Stimulated activated CD4-positive, alpha-beta T cell treated with anti-CD3 and anti-CD28 coated beads, Interleukin-4, amount 100 ng/mL, for 24 hours (primary cell): ENCODE data around the gene TRIP12.
"Not testable (repeated sequence)": the region's sequence is repeated elsewhere in the genome, so short reads cannot be mapped to it uniquely, and the experiment has no call there.

Experiments used
- DNase-seq: peaks from one replicate; pipeline ENCODE4 v3.0.0-alpha.2; 2020

TRIP12 gene

DNA sequence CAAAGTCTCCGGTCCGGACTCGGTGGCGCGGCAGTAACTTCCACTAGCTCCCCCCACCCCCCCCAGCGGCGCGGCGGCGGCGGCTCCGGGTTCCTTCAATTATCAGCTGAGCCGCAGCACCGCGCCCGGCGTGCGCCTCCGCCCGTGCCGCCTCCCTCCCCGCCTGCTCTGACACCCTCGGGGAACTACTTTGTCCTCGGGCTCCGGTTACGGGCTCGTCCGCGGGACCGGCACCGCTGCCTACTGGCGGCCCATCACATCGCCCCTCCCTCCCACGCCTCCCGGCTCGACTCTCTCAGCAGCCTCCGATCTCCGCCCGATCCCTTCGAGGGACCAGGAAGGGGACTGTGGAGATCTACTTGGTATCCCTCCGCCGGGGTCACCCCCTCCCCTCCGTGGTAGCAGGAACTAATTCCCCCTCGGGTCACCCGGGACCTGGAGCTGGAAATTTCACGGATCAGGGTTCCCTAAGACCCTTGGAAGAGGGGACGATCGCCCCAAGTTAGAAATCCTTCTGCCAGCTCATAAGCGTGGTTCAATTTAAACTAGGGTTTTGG lies at the start of gene TRIP12:
TRIP12 (minus strand) TSS at position 118 of the 557 bp plus-strand sequence. CDS start 41,930 bp downstream, outside the sequence.
- DNase-seq: peak; percentile 88

DNA sequence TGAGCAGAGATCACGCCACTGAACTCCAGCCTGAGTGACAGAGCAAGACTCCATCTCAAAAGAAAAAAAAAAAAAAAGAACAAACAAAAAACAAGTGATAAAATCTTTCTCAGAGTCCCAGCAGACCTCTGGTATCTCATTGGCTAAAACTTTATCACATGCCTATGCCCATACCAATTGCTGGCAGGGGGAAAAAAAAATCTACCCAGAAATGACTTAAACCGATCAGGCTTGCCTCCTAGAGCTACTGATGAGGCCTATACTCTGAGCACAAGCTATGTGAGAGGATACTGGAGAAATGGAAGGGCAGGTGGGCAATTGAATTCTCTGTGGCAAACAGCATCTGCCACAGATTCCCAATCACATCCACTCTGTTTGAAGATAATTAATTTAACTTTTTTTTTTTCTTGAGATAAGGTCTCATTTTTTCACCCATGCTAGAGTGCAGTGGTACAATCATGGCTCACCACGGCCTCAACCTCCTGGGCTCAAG lies 49.5 kb upstream of the TRIP12 start:
- no peak for DNase-seq

DNA sequence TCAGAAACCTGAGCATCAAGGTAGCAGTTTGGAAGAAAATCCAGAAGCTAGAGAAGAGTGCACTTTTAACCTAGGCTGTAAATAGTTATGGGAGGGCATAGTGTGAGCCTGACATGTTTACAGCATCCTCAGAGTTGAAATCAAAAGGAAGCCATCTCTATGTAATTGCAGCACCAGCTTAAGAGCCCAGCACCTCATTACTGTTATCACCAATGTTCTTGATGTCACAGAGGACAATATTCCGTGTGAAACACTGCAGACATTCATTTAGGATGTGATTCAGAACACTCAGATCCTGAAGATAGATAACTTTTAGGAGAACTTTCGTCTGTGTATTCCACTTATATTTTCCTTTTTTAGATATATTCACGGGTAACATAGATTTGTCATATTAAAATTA lies 48.6 kb upstream of the TRIP12 start:
- DNase-seq: no peak

DNA sequence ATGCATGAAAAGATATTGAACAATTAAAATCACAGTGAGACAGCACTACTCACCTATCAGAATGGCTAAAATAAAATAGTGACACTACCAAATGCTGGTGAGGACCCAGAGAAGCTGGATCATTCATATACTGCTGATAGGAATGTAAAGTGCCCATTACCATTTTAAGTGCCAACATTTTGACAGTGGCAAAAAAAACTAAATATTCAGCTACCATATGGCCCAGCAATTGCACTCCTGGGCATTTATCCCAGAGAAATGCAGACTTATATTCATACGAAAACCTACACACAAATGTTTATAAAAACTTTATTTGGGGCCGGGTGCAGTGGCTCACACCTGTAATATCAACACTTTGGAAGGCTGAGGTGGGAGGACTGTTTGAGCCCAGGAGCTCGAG lies 48.1 kb upstream of the TRIP12 start:
- DNase-seq: no peak

DNA sequence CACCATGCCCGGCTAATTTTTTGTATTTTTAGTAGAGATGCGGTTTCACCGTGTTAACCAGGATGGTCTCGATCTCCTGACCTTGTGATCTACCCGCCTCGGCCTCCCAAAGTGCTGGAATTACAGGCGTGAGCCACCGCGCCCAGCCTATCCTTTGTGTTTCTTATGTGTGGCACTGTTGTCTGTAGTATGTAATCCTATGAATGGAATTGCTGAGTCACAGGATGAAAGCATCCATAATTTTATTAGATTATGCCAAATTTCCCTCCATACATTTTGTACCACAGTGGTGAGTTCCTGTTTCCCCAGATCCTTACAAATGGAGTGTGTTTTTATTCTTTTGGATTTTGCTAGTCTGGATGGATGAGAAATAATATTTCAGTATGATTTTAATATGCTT lies 41.8 kb upstream of the TRIP12 start:
- DNase-seq: not testable (repeated sequence)

DNA sequence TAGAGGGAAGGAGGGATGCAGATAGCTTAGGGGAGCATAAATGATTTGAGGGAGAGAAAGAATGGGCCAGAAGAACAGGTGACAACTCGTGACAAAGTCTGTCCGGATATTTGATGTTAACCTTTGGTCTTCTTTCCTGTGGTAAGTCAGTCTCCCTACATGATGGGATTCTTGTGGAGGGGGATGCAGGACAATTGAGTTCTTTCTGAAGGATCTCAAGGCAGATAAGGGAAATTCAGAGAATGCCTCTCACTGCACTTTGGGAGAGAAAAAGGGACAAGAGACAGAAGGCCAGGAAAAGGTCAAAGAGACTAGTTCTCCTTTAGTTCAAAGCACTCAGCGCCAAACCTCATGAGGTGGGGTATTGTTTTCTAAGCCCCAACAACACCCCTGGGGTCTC lies 34.7 kb upstream of the TRIP12 start:
- no peak for DNase-seq

DNA sequence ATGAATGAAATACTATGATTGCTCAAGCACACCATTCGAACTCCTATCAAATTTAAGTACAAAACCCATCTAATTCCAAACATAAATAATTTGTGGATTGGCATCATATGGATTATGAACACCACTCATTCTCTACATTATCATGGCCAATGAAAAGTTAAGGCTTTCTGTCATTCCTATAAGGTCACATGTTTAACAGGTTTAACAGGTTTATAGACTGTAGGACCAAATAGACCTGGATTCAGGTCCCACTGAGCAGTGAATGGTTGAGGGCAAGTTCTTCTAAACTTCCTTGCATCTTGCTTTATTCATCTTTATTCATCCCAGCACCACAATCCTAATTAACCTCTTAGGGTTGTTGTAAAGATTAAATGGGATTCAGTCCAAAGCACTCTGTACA lies 33.9 kb upstream of the TRIP12 start:
- no peak for DNase-seq

DNA sequence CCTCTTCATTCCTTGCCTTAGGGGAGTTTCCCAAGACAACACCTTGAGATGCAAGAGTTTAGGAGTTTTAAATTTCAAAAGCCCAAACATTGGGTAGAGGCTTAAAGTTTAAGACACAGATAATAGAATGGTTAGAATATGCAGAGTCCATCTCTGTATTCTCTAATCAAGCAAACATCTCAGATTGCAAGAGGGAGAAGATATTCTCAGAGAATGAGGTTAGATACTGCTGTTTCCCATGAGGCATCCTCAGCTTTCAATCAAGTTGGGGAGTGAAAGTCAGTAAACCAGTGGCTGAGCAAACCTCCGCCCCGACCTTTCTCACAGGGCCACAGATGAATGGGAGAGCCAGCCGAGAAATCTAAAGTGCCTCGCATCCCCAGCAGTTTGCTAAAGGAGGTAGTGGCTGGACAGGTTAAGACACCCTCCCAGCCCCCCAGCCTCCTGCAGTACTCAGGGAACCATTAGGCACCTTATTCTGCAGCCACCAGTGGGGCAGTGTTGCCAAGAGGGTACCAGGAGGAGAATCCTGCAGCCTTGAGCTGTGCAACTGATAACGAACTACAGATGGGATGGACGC lies 30.5 kb upstream of the TRIP12 start:
- DNase-seq: no peak

DNA sequence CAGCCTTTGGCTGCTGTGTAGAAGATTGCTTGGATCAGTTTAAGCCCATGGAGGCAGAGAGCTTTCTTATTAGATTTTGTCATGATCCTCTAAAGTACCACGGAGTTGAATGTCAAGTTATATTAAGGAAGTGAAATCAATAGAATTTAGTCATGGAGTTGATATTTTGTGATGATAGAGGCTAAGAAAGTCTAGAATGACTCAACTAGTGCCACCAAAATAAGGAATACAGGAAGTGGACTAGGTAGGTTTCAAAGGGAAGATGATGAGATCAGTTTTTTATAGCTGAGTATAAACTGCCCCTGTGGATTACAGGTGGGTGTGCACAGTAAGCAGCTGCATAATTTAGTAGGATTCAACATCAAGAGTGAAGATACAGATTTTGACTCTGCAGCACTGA lies 25.7 kb upstream of the TRIP12 start:
- no peak for DNase-seq

DNA sequence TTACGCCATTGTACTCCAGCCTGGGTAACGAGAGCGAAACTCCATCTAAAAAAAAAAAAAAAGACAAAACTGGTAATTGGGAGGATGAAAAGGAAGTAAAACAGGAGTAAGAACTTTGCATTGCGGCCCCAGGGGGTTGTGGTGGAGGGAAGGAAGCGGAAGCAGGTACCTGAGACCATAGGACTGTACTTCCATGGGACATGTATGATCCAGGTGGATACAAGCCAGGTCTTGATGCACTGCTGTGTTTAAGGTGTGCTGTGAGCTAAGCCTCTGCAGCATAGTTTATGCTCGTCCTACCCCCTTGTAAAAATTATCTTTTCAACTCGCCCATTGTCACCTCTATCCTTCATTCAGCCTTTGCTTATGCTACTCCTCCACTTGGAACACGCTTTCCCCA lies 24.2 kb upstream of the TRIP12 start:
- no peak for DNase-seq

DNA sequence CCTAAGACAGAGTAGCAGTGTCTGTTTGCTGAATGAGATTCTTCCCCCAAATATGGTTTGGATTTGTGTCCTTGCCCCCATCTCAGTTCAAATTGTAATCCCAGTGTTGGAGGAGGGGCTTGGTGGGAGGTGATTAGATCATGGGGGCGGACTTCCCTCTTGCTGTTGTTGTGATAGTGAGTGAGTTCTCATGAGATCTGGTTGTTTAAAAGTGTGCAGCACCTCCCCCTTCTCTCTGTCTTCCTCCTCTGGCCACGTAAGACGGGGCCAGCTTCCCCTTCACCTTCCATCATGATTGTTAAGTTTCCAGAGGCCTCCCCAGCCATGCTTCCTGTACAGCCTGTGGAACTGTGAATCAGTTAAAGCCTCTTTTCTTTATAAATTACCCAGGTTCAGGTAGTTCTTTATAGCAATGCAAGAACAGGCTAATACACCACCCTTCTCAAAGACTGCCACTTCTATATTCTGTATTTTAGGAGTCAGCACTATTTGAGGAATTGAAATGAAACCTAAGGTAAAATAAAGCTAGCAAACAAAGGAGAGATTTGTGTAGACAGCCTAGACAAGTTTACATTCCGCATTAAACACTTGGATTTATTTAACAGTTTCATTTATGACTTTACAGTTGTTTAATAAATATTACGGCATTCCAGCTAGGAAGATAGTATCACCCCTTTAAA lies 22.1 kb upstream of the TRIP12 start:
- DNase-seq: no peak

DNA sequence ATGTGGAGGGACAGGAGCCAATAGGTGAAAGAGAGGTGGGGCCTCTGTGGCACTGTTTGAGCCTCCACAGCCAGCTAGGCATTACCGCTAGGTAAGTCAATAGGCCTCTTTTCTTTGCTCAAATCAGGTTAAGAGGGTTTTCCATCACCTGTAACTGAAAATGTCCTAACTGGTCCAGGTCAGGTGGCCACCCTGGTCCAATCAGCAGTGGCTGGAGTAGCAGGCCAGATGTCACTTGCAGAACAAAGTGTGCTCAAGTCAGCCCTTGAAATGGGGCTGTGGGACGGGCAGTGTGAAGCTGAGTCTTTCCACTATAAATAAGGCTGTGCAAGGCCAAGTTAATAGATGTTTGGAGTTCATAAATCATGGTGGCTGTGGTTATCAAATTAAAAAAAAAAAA lies 21.4 kb upstream of the TRIP12 start:
- no peak for DNase-seq

DNA sequence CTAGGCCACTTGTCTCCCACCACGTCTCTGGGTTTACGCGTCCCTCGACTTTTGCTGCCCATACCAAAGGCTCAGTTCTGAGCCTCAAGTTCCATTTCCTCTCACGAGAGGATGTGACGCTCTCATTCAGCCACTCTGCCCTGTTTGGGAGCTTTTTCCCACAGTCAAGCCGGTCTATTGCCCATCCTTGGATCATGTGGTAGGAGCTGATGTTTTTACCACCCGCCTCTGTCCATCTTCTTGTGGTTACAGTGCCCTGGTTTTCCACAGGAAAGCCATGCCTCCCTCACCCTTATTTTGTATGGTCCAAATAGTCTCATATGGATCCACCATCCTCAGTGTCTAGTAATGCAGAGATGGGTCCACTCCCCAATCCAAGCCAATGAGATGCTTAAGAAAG lies 20.9 kb upstream of the TRIP12 start:
- DNase-seq: no peak

DNA sequence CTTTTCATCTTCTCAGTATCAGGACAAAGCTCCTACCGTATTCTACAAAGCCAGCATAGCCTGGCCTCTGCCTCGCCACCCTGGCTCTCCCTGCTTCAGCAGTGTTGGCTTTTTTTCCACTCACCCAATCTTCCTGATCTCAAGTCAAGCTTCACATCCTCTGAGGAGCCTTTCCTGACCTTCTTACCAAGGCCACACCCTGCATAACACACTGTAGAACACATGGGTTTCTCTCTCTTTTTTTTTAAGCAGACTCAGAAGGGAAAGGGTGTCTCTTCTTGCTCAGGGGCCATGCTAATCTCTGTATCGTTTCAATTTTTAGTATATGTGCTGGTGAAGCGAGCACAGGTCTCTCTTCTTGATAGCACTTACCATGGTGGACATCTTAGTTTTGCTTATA lies 15.7 kb upstream of the TRIP12 start:
- no peak for DNase-seq

DNA sequence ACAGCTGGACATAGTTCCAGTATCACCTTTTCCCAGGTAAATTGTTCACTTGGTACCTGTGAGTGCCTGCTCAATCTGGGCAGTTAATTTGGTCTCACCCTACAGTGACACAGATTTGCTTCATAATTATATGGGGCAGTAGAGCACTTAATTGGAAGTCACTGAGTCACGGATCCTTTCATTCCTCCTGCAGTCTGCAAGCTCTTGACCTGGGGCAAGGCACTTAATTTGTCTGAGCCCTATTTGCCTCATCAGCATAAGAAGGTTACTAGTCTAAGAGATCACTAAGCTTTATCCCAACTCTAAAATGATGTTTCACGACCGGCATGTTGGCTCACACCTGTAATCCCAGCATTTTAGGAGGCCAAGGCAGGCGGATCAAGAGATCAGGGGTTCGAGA lies 9.4 kb upstream of the TRIP12 start:
- no peak for DNase-seq

DNA sequence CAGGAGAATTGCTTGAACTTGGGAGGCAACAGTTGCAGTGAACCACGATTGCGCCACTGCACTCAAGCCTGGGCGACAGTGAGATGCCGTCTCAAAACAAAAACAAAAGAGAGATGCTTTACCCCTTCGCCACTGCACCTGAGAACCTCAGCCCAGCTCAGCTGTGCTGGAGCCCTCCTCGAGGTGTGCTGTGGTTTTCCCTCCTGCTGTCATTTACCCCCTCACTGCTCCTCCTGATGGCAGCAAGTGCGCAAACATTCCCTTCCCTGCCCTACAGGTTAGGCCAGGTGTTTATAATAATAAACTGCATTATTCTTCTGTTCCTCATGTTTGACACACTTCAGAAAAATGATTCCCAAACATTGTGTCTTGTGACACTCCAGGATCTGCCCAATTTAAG lies 8.8 kb upstream of the TRIP12 start:
- no peak for DNase-seq

DNA sequence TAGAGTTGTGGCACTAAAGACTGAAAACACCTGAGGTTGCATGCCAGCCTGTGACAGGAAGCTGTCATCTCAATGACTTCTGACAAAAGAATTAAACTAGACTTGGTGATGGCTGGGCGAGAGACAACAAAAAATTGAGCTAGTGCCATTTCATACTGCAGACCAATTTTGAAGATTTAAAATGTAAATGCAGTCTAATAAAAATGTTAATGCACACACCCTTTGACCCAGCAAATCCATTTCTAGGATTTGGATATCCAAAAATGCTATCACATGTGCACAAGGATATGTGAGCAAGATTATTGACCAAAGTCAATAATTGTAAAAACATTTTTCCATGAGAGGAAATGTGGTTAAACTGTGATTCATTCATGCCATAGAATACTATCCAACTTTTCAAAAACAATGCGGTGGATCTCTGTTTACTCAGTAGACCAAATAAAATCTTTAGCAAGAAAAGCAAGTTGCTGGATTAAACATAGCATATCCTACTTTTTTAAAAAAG lies 6.1 kb upstream of the TRIP12 start:
- DNase-seq: no peak

DNA sequence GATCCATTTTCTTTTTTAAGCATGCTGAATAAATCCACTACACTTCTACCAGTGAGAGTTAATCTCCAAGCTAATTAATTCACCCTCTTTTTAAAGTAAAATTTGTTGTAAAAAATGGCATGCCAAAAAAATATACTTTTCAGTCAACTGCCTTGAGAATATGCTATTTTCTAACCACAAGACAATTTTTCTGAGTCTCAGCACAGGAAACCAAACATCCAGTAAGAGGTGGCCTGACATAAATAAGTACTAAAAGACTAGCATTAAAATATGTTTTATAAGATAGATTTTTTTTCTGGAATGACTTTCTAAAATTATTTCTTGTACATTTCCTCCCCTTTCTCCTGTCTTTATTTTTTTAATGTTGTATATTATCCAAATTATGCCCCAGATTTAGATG lies 3.4 kb upstream of the TRIP12 start:
- no peak for DNase-seq

DNA sequence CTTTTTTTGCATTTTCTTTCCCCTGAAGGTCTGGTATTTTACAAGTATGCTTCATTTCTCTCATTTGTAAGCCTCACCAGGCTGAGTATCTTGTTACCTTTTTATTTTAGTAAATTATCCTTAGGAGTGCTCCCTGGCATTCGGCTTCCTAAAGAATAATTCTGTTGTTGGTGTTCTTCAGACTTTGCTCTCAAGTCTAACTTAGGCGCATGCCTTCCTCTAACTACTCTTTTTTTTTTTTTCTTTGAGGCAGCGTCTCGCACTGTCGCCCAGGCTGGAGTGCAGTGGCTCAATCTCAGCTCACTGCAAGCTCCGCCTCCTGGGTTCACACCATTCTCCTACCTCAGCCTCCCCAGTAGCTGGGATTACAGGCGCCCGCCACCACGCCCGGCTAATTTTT lies 2.7 kb upstream of the TRIP12 start:
- DNase-seq: not testable (repeated sequence)

DNA sequence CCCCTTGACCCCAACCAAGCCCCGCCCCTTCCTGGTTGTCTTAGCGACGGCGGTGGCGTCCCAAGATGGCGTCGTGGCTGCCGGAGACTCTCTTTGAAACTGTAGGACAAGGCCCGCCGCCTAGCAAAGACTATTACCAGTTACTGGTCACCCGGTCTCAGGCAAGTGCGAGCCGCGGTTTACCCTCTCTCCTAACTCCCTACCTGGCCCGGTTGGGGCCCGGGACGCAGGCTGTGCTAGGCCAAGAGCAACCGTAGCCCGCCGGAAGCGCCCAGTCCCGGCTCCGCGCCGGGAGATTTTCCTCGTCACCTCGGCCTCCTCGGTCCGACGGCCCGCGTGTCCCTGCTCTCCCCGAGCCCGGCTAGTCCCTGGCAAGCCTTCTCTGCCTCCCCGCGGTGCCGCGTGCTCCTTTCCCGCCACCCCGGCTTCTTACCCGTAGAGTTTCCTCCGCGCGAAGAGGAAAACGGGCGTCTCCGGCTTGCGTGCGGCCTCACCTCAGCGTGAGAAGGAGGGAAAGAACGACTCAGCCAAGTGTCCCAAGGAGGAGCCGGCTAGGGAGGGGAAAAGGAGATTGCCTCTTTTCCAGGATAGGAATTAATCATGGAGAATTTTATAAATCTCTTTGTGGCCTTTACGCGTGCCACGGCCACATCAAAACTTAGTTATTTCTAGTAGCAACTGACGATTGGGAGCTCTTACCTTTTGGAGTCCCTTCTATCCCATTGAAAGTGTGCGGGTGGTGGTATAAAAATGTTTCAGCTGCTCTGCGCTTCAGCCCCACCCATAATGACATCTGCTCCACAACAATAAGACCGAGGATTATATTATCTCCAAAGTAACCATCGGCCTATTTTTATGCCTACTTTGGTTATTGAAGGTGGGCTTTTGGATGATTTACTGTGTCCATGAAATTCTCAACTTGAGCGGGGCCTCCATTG lies 909 bp upstream of the TRIP12 start, which contains the start of gene FBXO36:
FBXO36 (plus strand) TSS at position 55 of the 938 bp plus-strand sequence; CDS start at position 66, 11 bp downstream.
- peak; percentile 90 for DNase-seq

DNA sequence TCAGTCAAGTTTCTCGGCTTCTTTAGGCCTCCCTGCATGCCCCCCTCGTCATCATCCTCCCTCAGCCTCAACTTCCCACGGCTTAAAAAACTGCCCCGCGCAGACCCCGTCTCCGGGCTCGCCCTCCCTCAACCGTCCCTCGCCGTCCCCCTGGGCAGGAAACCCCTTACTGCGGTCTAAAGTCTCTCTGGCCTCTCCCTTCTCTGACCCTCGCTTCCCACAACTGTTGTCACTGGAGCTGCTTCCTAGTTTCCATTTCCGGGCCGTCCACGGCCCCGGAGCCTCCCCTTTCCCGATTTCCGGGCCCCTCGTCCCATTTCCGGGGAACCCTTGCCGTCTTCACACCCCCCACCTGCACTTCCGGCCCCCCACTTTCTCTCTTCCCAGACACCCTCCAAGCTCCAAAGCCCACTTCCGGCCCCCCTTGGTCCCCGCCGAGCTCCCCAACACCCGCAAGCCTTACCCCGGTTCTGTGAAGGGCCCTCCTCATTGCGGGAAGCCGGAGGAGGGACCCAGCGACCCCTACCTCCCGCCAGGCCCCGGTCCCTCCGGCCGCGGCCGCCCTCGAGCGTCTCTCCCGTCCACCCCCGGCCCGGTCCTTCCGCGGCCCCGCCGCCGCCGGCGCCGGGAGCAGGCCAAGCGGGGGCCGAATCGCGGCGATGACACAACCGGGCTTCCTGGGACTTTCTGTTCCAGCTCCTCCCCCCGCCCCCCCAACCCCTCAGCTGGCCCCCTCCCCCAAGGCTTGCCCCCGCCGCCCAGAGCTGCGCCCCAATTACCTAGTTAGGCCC lies 513 bp downstream of the TRIP12 start:
- DNase-seq: peak; percentile 64

DNA sequence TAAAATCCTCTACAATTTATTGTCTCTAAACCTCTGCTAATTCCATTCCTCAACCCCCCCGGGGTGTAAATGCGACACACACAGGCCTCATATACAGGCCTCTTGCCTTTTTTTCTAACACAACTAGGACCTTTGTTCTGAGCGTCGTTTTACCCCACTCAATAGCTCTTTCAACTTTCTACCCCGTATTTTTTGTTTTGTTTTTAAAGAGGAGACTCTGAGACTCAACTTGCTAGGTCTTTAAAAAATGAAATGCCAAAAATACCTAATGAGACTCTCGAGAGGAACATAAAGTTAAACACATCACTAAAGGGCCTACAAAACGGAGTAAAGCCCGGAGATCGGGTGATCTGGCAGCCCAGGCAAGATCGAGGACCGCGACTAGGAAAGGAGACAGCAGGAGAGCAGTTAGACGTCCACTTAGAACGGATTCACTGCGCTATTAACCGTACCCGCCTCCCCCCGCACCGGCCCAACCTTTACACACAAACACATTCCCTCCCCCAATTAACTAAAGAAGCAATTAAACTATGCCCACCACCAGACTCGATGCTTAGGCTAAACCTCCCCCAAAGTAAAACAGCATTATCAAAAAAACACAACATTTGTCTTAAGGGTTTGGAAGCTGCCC lies 1.7 kb downstream of the TRIP12 start:
- DNase-seq: peak; percentile 30
